GM23338 (cell line): ENCODE results near the gene BLOC1S6.

Source experiments
- CREB1 ChIP-seq: fragments of 250-450 bp; sonication (Bioruptor Pico); IDR thresholded peaks from 2 replicates; pipeline ENCODE4 v1.5.0; 2020; ENCODE audit warnings: low read depth, mild to moderate bottlenecking, moderate library complexity
- CTCF ChIP-seq, 2 experiments: fragments of 200-600 bp in 1 of 2; sonication (generic) in 1 of 2; conservative IDR thresholded peaks; 2 replicates each; pipeline versions ENCODE4 v1.5.1 to v1.6.1; 2016 to 2017; ENCODE audit warnings: antibody characterized with exemption in 2 of 2, low read depth in 2 of 2, mild to moderate bottlenecking in 2 of 2, moderate library complexity in 1 of 2
- EZH2 ChIP-seq: fragments of 200-600 bp; sonication (generic); IDR thresholded peaks from one replicate; pipeline ENCODE4 v1.8.0; 2017; ENCODE audit warnings: antibody characterized with exemption, mild to moderate bottlenecking, low read depth; ENCODE audit not compliant: unreplicated experiment
- EZH2phosphoT487 ChIP-seq: fragments of 200-600 bp; sonication (generic); IDR thresholded peaks from one replicate; pipeline ENCODE4 v1.8.1; 2018; ENCODE audit warnings: antibody characterized with exemption; ENCODE audit not compliant: unreplicated experiment
- JUNB ChIP-seq: IDR thresholded peaks from one replicate; pipeline ENCODE4 v1.6.1; 2016; ENCODE audit warnings: antibody characterized with exemption; ENCODE audit not compliant: unreplicated experiment
- NANOG ChIP-seq: IDR thresholded peaks from 2 replicates; pipeline ENCODE4 v1.6.1; 2016; ENCODE audit warnings: antibody characterized with exemption, borderline replicate concordance
- POLR2AphosphoS5 ChIP-seq: IDR thresholded peaks from 2 replicates; pipeline ENCODE4 v1.6.1; 2016; ENCODE audit warnings: antibody characterized with exemption, low read depth
- STAT1 ChIP-seq: IDR thresholded peaks from one replicate; pipeline ENCODE4 v1.6.1; 2016; ENCODE audit warnings: antibody characterized with exemption; ENCODE audit not compliant: unreplicated experiment
- TF ChIP-seq, protein P1 (sequence below): IDR thresholded peaks from 2 replicates; pipeline ENCODE4 v1.6.1; 2016; ENCODE audit warnings: antibody characterized with exemption
- TF ChIP-seq, protein P2 (sequence below): IDR thresholded peaks from one replicate; pipeline ENCODE4 v1.6.1; 2018; ENCODE audit warnings: antibody characterized with exemption; ENCODE audit not compliant: unreplicated experiment

DNA sequence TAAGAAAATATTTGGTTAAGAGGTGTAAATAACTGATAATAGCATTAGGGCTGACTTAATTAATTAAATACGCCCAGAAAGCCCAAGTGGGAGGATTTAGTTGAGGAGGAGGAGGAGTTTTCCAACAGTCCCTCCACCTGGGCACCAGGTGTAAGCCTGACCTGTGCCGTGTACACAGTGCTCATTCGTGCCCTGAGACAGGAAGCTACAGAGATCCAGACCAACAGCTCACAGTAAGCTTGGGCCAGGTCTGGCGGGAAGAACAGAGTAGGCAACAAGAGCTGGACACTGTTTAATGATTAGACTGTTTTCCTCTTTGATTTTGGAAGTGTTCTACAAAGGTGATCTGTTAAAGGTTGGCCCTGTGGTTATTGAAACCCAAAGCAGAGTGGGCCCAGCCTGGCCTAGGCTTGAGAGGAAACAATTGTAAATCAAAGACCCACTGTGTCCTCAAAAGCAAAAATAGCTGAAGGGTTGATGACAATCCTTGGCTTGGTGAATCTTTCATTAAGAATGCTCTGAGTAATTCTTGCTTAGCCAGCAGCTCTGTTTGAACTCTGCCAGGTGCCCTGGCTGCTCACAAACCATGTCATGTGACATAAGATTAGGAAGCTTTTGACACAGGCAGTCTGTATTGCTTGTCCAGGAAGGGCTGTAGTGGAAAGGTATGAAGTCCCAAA, 61.5 kb downstream of the BLOC1S6 start:
- TF ChIP-seq EZH2 = no peak
- no peak for TF ChIP-seq CTCF (conservative IDR thresholded peaks at IDR 0.05; ENCODE audit: low read depth in 2 of 2)
- TF ChIP-seq, protein P1, sequence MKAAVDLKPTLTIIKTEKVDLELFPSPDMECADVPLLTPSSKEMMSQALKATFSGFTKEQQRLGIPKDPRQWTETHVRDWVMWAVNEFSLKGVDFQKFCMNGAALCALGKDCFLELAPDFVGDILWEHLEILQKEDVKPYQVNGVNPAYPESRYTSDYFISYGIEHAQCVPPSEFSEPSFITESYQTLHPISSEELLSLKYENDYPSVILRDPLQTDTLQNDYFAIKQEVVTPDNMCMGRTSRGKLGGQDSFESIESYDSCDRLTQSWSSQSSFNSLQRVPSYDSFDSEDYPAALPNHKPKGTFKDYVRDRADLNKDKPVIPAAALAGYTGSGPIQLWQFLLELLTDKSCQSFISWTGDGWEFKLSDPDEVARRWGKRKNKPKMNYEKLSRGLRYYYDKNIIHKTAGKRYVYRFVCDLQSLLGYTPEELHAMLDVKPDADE = no peak
- no peak for TF ChIP-seq EZH2phosphoT487
- TF ChIP-seq POLR2AphosphoS5 = no peak
- TF ChIP-seq NANOG = no peak
- no peak for TF ChIP-seq JUNB
- TF ChIP-seq STAT1 = no peak
- TF ChIP-seq CREB1 (CRISPR knock-in tag) = no peak
- TF ChIP-seq, protein P2, sequence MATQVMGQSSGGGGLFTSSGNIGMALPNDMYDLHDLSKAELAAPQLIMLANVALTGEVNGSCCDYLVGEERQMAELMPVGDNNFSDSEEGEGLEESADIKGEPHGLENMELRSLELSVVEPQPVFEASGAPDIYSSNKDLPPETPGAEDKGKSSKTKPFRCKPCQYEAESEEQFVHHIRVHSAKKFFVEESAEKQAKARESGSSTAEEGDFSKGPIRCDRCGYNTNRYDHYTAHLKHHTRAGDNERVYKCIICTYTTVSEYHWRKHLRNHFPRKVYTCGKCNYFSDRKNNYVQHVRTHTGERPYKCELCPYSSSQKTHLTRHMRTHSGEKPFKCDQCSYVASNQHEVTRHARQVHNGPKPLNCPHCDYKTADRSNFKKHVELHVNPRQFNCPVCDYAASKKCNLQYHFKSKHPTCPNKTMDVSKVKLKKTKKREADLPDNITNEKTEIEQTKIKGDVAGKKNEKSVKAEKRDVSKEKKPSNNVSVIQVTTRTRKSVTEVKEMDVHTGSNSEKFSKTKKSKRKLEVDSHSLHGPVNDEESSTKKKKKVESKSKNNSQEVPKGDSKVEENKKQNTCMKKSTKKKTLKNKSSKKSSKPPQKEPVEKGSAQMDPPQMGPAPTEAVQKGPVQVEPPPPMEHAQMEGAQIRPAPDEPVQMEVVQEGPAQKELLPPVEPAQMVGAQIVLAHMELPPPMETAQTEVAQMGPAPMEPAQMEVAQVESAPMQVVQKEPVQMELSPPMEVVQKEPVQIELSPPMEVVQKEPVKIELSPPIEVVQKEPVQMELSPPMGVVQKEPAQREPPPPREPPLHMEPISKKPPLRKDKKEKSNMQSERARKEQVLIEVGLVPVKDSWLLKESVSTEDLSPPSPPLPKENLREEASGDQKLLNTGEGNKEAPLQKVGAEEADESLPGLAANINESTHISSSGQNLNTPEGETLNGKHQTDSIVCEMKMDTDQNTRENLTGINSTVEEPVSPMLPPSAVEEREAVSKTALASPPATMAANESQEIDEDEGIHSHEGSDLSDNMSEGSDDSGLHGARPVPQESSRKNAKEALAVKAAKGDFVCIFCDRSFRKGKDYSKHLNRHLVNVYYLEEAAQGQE = no peak
